ENCODE data around the gene KLF6. TPM values are rescaled to one million over a fixed set of nuclear protein-coding genes. Genes with fewer than 3 reads are reported as not detected.

Gene KLF6
- total RNA-seq, 1 donor from 2014 or later = 328 TPM

DNA sequence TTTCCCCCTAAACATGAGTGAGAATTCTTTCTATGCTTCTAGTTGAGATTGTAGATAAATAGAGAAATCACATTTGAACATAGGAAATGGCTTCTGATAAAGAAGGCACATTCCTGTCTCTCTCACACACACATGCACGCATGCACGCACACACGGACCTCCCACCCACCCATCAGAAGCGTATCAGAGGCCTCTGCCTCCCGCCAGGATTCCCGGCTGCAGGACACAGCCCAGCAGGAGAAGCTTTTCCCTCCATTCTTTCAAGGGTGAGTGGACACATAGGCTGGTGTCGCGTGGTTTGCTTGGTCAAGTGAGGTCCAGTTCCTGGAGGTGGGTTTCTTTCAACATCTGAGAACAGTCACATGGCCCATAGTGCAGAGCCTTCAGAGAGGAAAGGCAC, 34.2 kb downstream of the KLF6 start:
- H3K4me1 Mint-ChIP-seq (ENCODE audit: unreplicated experiment) = peaks cover 26% of the 10 kb centered on the region

DNA sequence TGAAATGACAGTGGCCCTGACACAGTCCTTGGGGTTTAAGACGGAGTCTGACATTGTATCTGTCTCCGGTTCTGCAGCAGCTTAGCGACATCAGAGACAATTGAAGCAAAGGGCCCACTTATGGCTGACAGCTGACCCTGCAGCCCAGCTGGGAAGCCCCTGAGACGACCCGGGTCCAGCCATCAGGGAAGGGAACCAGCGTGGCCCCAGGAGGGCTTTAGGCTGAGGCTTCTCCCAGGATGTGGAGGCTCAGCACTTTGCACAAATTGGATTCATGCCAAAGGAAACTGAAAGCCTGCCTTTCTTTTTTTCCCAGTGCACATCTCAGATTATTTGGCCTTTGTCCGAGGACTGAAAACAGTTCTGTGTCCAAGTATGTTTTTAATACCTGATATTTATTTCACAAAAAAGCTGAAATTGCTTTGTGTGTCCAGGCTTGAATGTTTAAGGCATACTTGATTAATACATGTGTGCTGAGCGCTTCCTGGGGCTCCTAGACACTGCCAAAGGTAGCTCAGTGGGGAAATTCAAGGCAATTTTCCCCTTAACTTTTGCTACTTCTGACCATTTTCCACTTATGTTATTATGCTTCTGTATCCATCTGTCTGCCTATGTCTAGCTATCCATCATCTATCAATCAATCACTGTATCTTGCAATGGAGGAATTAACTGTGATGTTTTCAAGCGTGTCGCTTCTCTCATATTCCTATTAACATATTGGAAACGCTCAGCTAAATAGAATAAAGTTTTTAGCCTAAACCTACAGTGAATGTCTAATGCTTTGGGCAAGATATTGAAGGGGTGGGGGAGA, 34.8 kb downstream of the KLF6 start:
- TF ChIP-seq CTCF (IDR thresholded peaks at IDR 0.05; ENCODE audit: unreplicated experiment) = no peak
- Mint-ChIP-seq H3K4me3 (ENCODE audit: unreplicated experiment) (no peak overlapping the region), H3K9me3 (ENCODE audit: unreplicated experiment) (no peaks in the 10 kb centered on the region), H3K4me1 (ENCODE audit: unreplicated experiment) (peaks cover 32% of the 10 kb centered on the region), H3K36me3 (ENCODE audit: low read depth, unreplicated experiment) (no peaks in the 10 kb centered on the region), H3K27me3 (ENCODE audit: unreplicated experiment) (peaks cover 1% of the 10 kb centered on the region), H3K27ac (ENCODE audit: unreplicated experiment) (no peak overlapping the region)
- DNase-seq (ENCODE audit: low spot score) = no peak

More for the DNA sequence above, 34.2 kb downstream of the KLF6 start:
- Mint-ChIP-seq H3K4me3 (ENCODE audit: unreplicated experiment) (no peak overlapping the region), H3K36me3 (ENCODE audit: low read depth, unreplicated experiment) (no peaks in the 10 kb centered on the region), H3K27me3 (ENCODE audit: unreplicated experiment) (peaks cover 1% of the 10 kb centered on the region), H3K9me3 (ENCODE audit: unreplicated experiment) (no peaks in the 10 kb centered on the region), H3K27ac (ENCODE audit: unreplicated experiment) (no peak overlapping the region)
- no peak for TF ChIP-seq CTCF (IDR thresholded peaks at IDR 0.05; ENCODE audit: unreplicated experiment)
- no peak for DNase-seq (ENCODE audit: low spot score)

DNA sequence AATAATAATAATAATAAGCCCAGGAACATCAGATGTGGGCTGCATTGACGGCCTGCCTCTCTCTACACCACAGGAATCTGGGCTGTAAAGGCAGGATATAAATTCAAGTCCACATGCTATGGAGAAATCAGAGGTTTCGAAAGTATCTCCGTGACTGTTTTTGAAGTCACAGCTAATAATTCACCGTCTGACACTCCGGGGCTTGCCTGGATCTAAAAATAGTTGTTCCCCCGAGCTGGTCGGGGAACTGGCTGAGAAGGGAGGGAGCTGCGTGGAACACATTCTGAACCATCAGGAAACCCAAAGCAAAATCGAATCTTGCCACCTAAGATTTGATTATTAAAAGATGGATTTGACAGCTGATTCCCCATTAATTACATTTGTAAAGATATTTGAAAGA, 35.4 kb downstream of the KLF6 start:
- Mint-ChIP-seq H3K9me3 (ENCODE audit: unreplicated experiment) (no peaks in the 10 kb centered on the region), H3K27ac (ENCODE audit: unreplicated experiment) (no peak overlapping the region), H3K36me3 (ENCODE audit: low read depth, unreplicated experiment) (no peaks in the 10 kb centered on the region), H3K27me3 (ENCODE audit: unreplicated experiment) (peaks cover 1% of the 10 kb centered on the region), H3K4me1 (ENCODE audit: unreplicated experiment) (peaks cover 32% of the 10 kb centered on the region), H3K4me3 (ENCODE audit: unreplicated experiment) (no peak overlapping the region)
- DNase-seq (ENCODE audit: low spot score) = no peak
- TF ChIP-seq CTCF (IDR thresholded peaks at IDR 0.05; ENCODE audit: unreplicated experiment) = no peak

GRCh38 chr10:3749011-3749410, 36.0 kb downstream of the KLF6 start:
- peaks cover 1% of the 10 kb centered on the region for H3K27me3 Mint-ChIP-seq (ENCODE audit: unreplicated experiment)
- TF ChIP-seq CTCF (IDR thresholded peaks at IDR 0.05; ENCODE audit: unreplicated experiment) = no peak
- H3K4me3 Mint-ChIP-seq (ENCODE audit: unreplicated experiment) = no peak overlapping the region
- H3K9me3 Mint-ChIP-seq (ENCODE audit: unreplicated experiment) = no peaks in the 10 kb centered on the region
- no peaks in the 10 kb centered on the region for H3K36me3 Mint-ChIP-seq (ENCODE audit: low read depth, unreplicated experiment)
- H3K4me1 Mint-ChIP-seq (ENCODE audit: unreplicated experiment) = peaks cover 30% of the 10 kb centered on the region
- DNase-seq (ENCODE audit: low spot score) = no peak
- no peak overlapping the region for H3K27ac Mint-ChIP-seq (ENCODE audit: unreplicated experiment)

DNA sequence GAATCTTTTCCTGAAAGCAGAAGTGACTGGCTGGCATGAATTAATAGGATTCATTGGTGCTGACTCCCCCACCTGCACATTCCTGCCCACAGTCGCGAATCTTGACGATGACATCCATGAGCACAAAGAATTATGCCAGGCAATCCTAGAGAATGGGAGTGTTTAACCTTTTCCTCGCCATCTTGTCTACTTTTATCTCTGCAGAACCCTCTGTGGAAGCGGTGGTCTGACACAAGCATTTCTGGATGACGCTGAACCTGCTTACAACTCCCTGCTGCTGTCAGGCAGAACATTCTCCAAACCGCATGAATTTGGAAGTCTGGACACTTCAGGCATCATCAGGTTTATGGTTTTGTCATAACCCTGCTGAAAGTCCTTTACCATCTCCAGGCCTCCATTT, 36.5 kb downstream of the KLF6 start:
- Mint-ChIP-seq H3K27ac (ENCODE audit: unreplicated experiment) (no peak overlapping the region), H3K9me3 (ENCODE audit: unreplicated experiment) (no peaks in the 10 kb centered on the region)
- DNase-seq (ENCODE audit: low spot score) = no peak

More for the DNA sequence above, 36.5 kb downstream of the KLF6 start:
- peaks cover 1% of the 10 kb centered on the region for H3K27me3 Mint-ChIP-seq (ENCODE audit: unreplicated experiment)
- H3K36me3 Mint-ChIP-seq (ENCODE audit: low read depth, unreplicated experiment) = no peaks in the 10 kb centered on the region
- no peak overlapping the region for H3K4me3 Mint-ChIP-seq (ENCODE audit: unreplicated experiment)
- no peak for TF ChIP-seq CTCF (IDR thresholded peaks at IDR 0.05; ENCODE audit: unreplicated experiment)
- H3K4me1 Mint-ChIP-seq (ENCODE audit: unreplicated experiment) = peaks cover 30% of the 10 kb centered on the region

All from endothelial cell (in vitro differentiated cells).